Muscle of arm (tissue), 12 donors: ENCODE results near the gene AMDHD1. TPM values are rescaled to one million over a fixed set of nuclear protein-coding genes. Genes with fewer than 3 reads are reported as not detected.
"Not testable (repeated sequence)": the region's sequence is repeated elsewhere in the genome, so short reads cannot be mapped to it uniquely, and the experiment has no call there.

Source experiments
- DNase-seq: peaks from one replicate; pipeline ENCODE4 v3.0.0-alpha.2; 2013
- polyA plus RNA-seq, 12 donors: library from polyadenylated mRNA; unstranded; fragments of 120-200 nt; gene quantifications; one replicate each; pipeline ENCODE4 v1.2.1, GENCODE V29; 2013; ENCODE audit not compliant: insufficient read length in 12 of 12

Gene AMDHD1
- polyA plus RNA-seq, 12 donors: 0.08 to 0.34 (median 0.19) TPM; not detected in 6

DNA sequence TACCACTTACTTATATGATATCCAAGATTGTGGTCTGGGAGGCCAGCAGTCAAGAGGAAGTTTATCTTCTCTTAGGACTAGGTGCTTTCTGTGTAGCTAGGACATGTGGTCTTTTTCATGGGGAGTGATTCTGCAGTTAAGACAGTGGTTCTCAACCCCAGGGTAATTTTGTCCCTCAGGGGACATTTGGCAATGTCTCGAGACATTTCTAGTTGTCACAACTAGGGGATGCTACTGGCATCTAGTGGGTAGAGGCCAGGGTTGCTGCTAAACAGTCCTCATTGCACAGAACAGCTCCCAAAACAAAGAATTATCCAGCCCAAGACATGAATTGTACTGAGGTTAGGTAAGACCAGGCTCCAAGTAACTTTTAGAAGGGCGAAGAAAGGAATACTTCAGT lies 20.0 kb downstream of the AMDHD1 start:
- DNase-seq: no peak

GRCh38 chr12:95966287-95966870 lies 23.2 kb downstream of the AMDHD1 start:
- DNase-seq: no peak

GRCh38 chr12:95967301-95967700 lies 24.2 kb downstream of the AMDHD1 start:
- no peak for DNase-seq

- DNase-seq: not testable (repeated sequence)
These were observed 26.0 kb downstream of the AMDHD1 start for GRCh38 chr12:95969116-95969515.

GRCh38 chr12:95970905-95971304 lies 27.8 kb downstream of the AMDHD1 start:
- no peak for DNase-seq

- DNase-seq: no peak
These were observed 29.8 kb downstream of the AMDHD1 start for GRCh38 chr12:95972832-95973456.

GRCh38 chr12:95974358-95974757 lies 31.2 kb downstream of the AMDHD1 start:
- no peak for DNase-seq

DNA sequence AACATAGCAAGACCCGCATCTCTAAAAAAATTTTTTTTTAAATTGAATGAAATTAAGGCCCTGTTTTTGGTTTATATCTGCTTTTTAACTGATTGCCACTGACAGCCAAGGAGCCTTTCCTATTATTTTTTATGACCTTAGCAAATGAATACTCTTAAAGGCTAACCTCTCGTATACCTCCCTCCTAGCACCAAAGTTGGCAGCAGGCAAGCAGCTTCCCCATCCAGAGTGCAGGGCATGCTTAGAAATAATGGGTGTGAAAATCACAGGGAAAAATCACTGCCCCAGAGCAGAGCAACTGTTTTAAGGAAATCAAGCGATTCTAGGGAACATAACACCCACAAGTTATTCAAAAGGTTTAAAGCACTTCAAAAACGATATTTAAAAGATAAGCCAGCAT lies 32.4 kb downstream of the AMDHD1 start:
- DNase-seq: no peak

DNA sequence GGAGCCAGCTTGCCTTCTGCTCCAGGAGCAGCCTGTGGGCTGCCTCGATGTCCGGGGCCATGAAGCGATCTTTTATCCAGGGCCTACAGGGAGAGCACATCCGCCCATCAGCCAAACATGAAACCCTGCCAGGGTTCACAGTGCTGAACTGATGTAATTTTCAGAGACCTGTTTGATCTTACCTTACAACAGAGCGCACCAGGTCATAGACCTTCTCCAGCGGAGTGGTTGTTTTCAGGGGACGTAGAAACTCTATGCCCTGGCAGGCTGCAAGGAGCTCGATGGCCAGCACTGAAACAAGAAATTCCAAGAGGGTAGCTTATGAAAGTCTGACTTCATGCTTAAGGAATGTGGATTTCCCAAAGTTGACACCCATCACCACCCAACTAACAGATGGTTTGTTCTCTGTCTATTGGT lies 33.3 kb downstream of the AMDHD1 start:
- DNase-seq: no peak

- DNase-seq: no peak
These were observed 34.7 kb downstream of the AMDHD1 start for GRCh38 chr12:95977764-95978305.

DNA sequence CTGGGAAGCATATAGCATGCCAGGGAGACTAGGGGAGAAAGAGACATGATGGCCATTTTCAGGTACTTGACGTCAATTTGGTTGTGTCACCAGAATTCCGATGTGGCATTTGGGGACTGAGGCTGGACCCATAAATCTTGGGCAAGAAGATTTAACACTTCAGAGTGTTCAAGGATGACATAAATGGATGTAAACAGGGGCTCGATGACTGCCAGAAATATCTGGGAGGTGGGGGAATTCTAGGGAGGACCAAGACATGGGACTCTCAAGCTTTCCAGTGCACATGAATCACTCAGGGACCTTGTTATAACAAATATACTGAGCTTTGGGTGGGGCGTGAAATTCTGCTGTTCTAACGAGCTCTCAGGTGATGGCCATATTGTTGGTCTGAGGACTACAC lies 35.2 kb downstream of the AMDHD1 start:
- no peak for DNase-seq

DNA sequence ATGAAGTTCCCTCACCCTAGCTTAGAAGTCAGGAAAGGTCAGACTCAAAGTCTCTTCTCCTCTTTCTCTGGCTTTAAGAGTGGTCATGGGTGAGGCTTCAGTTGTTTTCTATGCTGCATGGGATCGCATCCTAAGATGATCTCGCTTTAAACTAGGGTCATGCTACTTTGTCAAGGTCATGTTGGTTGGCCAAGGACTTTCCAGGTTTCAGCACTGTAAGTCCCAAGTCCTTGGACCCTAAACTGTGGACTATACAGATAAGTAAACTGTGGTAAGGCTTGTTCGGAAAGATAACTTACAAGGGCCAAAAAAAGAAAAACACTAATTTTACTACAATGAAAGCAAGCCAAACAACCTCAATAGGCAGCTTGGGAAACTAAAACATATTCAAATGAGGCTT lies 35.6 kb downstream of the AMDHD1 start:
- DNase-seq: no peak

DNA sequence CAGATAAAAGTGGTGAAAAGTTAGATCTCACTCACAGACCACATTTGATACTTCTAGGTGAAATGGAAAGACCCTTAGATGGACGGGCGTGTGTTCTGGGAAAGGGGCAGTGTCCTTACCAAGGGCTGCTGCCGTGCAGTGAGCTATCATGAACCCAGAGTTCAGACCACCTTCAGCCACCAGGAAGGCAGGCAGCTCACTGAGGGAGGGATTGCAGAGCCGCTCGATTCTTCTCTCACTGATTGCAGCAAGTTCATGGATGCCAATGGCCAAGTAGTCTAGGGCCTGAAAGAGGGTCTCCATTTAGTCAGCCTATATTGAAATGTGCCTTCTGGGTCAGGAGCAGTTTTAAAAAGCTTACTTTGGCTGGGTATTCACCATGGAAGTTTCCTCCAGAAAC lies 37.3 kb downstream of the AMDHD1 start:
- no peak for DNase-seq

- DNase-seq: no peak
These were observed 39.5 kb downstream of the AMDHD1 start for GRCh38 chr12:95982602-95983001.

DNA sequence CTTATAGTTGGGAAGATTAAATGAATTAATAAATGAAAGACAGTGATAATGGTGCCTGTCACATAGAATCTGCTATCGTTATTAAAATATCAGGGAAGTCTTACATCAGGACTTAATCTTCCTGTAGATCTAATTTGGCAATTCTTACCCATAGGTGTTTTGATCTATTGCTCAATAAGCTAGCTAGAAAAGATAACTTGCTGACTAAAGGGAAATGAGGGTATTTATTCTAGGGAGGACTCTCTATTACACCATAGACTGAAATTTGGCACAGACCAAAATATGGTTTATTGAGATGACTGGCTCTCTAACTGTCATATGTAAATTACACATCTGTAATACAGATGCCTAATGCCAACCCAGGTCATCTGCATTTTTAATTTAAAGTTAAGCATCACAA lies 41.6 kb downstream of the AMDHD1 start:
- no peak for DNase-seq

DNA sequence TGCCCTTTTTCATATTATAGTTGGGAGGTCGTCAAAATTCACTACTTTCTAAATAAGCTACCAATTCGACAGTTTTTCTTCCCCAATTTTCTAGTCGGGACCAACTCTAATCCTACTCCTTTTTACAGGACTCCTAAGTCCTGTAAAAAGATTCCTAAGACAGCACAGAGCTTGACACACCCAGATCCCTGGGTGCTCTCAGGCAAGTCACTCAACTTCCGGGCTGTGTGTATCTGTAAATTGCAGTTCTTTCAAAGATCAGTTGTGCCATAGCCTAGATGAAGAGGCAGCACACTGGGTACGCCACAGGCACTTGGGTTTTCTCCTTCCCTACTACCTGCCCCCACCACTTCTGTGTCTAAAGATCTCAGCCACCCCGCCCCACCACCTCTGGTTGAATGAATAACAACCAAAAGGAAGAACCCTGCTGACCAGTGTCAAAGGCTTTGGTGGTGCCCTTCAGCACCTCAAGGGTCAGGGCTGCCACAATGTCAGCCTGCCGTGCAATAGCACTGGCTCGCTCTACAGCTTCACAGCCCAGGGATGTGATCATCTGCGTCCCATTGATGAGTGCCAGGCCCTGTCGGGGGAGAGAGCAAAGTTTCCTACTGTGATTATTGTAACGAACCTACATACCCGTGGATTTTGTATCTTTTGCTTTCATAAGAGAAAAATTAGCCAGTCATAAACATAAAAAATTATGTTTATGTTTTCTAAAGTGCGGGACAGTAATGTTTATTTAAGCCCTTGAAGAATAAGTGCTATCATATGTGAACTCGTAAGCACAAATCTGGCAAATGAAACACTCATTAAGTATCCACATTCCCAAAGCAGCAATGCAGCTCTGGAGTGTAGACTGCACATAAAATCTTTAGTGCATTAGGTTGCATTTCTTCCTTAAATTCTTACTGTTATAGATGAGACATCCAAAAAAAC lies 43.8 kb downstream of the AMDHD1 start:
- peak; percentile 7 for DNase-seq

GRCh38 chr12:95988506-95989275 lies 45.6 kb downstream of the AMDHD1 start:
- DNase-seq: no peak

DNA sequence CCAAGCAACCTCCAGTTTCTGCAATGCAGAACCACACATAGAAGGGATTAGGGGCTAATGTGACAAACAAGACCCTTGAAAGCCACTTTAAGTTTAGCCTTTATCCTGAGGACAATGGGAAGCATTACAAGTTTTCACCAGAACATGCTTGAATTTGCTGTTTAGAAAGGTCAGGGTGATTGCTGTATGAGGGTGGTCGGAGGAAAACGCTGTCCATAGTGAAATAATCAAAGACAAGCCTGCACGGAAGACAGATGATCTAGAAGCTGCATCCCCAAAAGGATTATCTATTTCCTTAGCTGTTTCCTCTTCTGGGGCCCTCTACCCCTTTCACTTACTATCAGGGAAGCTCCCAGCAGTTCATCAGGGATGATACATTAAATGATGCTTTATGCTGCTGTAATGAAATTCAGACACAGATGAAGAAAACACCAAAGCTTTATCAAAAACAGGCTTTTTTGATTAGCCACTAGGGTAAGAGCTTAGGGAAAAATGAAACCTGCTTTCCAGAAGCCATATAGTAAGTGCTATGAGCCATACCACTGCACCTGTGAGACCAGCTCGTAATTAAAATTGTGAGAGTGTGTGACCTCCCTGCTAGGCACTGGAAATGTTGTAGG lies 46.5 kb downstream of the AMDHD1 start:
- no peak for DNase-seq

- DNase-seq: no peak
These were observed 47.0 kb downstream of the AMDHD1 start for GRCh38 chr12:95990136-95990535.

- no peak for DNase-seq
These were observed 50.8 kb downstream of the AMDHD1 start for GRCh38 chr12:95993907-95994306.

GRCh38 chr12:95994476-95994875 lies 51.3 kb downstream of the AMDHD1 start:
- DNase-seq: no peak
